ENCODE data around the gene RFX4. TPM values are rescaled to one million over a fixed set of nuclear protein-coding genes. Genes with fewer than 3 reads are reported as not detected.
"Not testable (repeated sequence)": the region's sequence is repeated elsewhere in the genome, so short reads cannot be mapped to it uniquely, and the experiment has no call there.

Gene RFX4
- total RNA-seq, 1 donor from 2014 or later = not detected

- Mint-ChIP-seq H3K27me3 (ENCODE audit: unreplicated experiment) (no peaks in the 10 kb centered on the region), H3K27ac (ENCODE audit: unreplicated experiment) (no peak overlapping the region), H3K4me1 (ENCODE audit: low read depth, unreplicated experiment) (no peaks in the 10 kb centered on the region), H3K36me3 (ENCODE audit: unreplicated experiment) (no peaks in the 10 kb centered on the region), H3K4me3 (ENCODE audit: unreplicated experiment) (no peak overlapping the region), H3K9me3 (ENCODE audit: unreplicated experiment) (peaks cover 1% of the 10 kb centered on the region)
- TF ChIP-seq, protein P1, sequence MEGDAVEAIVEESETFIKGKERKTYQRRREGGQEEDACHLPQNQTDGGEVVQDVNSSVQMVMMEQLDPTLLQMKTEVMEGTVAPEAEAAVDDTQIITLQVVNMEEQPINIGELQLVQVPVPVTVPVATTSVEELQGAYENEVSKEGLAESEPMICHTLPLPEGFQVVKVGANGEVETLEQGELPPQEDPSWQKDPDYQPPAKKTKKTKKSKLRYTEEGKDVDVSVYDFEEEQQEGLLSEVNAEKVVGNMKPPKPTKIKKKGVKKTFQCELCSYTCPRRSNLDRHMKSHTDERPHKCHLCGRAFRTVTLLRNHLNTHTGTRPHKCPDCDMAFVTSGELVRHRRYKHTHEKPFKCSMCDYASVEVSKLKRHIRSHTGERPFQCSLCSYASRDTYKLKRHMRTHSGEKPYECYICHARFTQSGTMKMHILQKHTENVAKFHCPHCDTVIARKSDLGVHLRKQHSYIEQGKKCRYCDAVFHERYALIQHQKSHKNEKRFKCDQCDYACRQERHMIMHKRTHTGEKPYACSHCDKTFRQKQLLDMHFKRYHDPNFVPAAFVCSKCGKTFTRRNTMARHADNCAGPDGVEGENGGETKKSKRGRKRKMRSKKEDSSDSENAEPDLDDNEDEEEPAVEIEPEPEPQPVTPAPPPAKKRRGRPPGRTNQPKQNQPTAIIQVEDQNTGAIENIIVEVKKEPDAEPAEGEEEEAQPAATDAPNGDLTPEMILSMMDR (IDR thresholded peaks at IDR 0.05; ENCODE audit: partially characterized antibody, unreplicated experiment) = no peak
- no peak for DNase-seq
These were observed 140.6 kb downstream of the RFX4 start for GRCh38 chr12:106723416-106723815.

DNA sequence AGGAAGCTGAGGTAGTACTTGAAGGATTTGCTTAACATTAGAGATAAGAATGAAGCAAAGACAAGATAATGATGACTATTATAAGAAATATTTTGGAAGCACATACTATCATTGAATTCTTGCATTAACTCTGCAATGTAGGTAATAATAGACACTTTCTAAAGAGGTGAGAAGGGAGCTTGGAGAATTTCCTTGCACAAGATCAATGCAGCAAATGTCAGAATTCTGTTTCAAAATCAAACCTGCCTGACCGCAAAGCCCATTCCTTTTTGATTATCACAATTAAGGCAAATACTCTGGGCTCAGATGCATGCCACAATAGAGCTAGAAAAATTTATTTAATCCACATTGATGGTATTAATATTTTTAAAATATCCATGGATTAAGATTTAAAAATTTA, 141.3 kb downstream of the RFX4 start:
- TF ChIP-seq, protein P1 (IDR thresholded peaks at IDR 0.05; ENCODE audit: partially characterized antibody, unreplicated experiment) = no peak
- no peak overlapping the region for H3K4me3 Mint-ChIP-seq (ENCODE audit: unreplicated experiment)
- H3K4me1 Mint-ChIP-seq (ENCODE audit: low read depth, unreplicated experiment) = no peaks in the 10 kb centered on the region
- H3K36me3 Mint-ChIP-seq (ENCODE audit: unreplicated experiment) = no peaks in the 10 kb centered on the region
- no peak for DNase-seq
- H3K9me3 Mint-ChIP-seq (ENCODE audit: unreplicated experiment) = peaks cover 1% of the 10 kb centered on the region
- H3K27ac Mint-ChIP-seq (ENCODE audit: unreplicated experiment) = no peak overlapping the region
- H3K27me3 Mint-ChIP-seq (ENCODE audit: unreplicated experiment) = no peaks in the 10 kb centered on the region

DNA sequence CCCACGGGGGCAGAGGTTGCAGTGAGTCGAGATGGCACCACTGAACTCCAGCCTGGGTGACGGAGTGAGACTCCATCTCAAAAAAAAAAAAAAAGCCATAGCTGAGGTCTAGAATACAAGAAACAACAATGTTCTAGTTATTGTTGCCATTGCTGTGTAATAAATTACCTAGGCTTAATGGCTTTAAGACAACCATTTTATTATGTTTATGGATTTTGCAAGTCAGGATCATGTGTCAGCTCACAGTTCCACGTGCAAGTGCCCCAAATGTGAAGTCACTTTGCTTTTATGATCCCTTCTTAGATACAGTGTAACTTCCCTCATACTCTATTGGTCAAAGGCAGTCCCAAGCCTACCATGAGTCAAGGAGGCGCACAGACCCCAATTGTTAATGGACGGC, 142.1 kb downstream of the RFX4 start:
- TF ChIP-seq, protein P1 (IDR thresholded peaks at IDR 0.05; ENCODE audit: partially characterized antibody, unreplicated experiment) = no peak
- H3K4me3 Mint-ChIP-seq (ENCODE audit: unreplicated experiment) = no peak overlapping the region
- no peaks in the 10 kb centered on the region for H3K4me1 Mint-ChIP-seq (ENCODE audit: low read depth, unreplicated experiment)

GRCh38 chr12:106726603-106727202, 143.9 kb downstream of the RFX4 start:
- not testable (repeated sequence) for H3K4me1 Mint-ChIP-seq (ENCODE audit: low read depth, unreplicated experiment); H3K9me3 Mint-ChIP-seq (ENCODE audit: unreplicated experiment); H3K27ac Mint-ChIP-seq (ENCODE audit: unreplicated experiment); DNase-seq; H3K4me3 Mint-ChIP-seq (ENCODE audit: unreplicated experiment); H3K36me3 Mint-ChIP-seq (ENCODE audit: unreplicated experiment); H3K27me3 Mint-ChIP-seq (ENCODE audit: unreplicated experiment)

More for the DNA sequence above, 142.1 kb downstream of the RFX4 start:
- H3K36me3 Mint-ChIP-seq (ENCODE audit: unreplicated experiment) = no peaks in the 10 kb centered on the region
- no peak for DNase-seq
- peaks cover 2% of the 10 kb centered on the region for H3K27me3 Mint-ChIP-seq (ENCODE audit: unreplicated experiment)
- no peak overlapping the region for H3K27ac Mint-ChIP-seq (ENCODE audit: unreplicated experiment)
- peaks cover 1% of the 10 kb centered on the region for H3K9me3 Mint-ChIP-seq (ENCODE audit: unreplicated experiment)

DNA sequence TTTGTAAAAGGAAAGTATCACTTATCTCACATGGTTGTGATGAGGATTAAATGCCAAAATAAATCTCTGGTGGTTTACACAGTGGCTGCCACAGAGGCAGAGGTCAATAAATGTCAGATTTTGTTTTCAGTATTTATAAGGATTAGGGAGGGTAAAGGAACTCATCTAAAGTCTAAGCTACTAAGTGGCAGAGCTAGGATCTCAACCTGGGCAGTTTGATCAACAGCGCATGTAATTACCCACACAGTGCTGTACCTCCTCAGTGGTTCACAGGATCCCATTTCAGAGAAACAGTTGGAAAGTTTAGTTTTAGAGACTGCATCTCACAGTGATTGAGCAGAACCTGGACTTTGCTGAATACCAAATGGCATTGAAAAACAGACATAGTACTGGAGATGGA, 146.8 kb downstream of the RFX4 start:
- H3K4me1 Mint-ChIP-seq (ENCODE audit: low read depth, unreplicated experiment) = no peaks in the 10 kb centered on the region
- no peaks in the 10 kb centered on the region for H3K9me3 Mint-ChIP-seq (ENCODE audit: unreplicated experiment)
- H3K36me3 Mint-ChIP-seq (ENCODE audit: unreplicated experiment) = no peaks in the 10 kb centered on the region
- TF ChIP-seq, protein P1 (IDR thresholded peaks at IDR 0.05; ENCODE audit: partially characterized antibody, unreplicated experiment) = no peak
- H3K4me3 Mint-ChIP-seq (ENCODE audit: unreplicated experiment) = no peak overlapping the region
- H3K27me3 Mint-ChIP-seq (ENCODE audit: unreplicated experiment) = peaks cover 3% of the 10 kb centered on the region
- DNase-seq = no peak
- H3K27ac Mint-ChIP-seq (ENCODE audit: unreplicated experiment) = no peak overlapping the region
